Activated CD8-positive, alpha-beta memory T cell treated with anti-CD3 and anti-CD28 coated beads, Interleukin-2, amount 10 ng/mL, durations not matched to agents 7 days and 5 days (primary cell): ENCODE measurements around the gene CD5L. TPM values are rescaled to one million over a fixed set of nuclear protein-coding genes. Genes with fewer than 3 reads are reported as not detected.

ENCODE experiments used
- ATAC-seq: fragments of 150-1000 bp; cut with Tn5 transposase; one replicate; pipeline ENCODE4 v1.10.0; 2021; ENCODE audit warnings: moderate library complexity
- CTCF ChIA-PET: fragments of 350-600 bp; sonication (Branson Sonifier 250); formaldehyde crosslinking; loops from one replicate; lab custom pipeline; 2021; ENCODE audit warnings: antibody characterized with exemption; lab: Charles Lee
- DNase-seq: peaks from one replicate; pipeline ENCODE4 v3.0.0-alpha.2; 2020
- H3K27ac Mint-ChIP-seq: one replicate; pipeline ENCODE4 v1.8.0; 2021; ENCODE audit warnings: mild to moderate bottlenecking, mixed read lengths
- H3K27me3 Mint-ChIP-seq: one replicate; pipeline ENCODE4 v1.8.0; 2021; ENCODE audit warnings: mixed read lengths
- H3K36me3 Mint-ChIP-seq: one replicate; pipeline ENCODE4 v1.8.0; 2021; ENCODE audit warnings: mild to moderate bottlenecking, mixed read lengths
- H3K4me1 Mint-ChIP-seq: one replicate; pipeline ENCODE4 v1.8.0; 2021; ENCODE audit warnings: mixed read lengths
- H3K4me3 Mint-ChIP-seq: one replicate; pipeline ENCODE4 v1.8.0; 2021; ENCODE audit warnings: mild to moderate bottlenecking, moderate library complexity, mixed read lengths
- H3K9me3 Mint-ChIP-seq: one replicate; pipeline ENCODE4 v1.8.0; 2022; ENCODE audit warnings: low read depth, mixed read lengths
- total RNA-seq, 2 experiments: library from RNA; stranded (reverse); gene quantifications; one replicate each; pipeline ENCODE4 v1.2.3, GENCODE V29; 2021

The CD5L gene
- total RNA-seq = not detected

GRCh38 chr1:157841708-157842107 is at the start of gene CD5L:
Gene CD5L (minus strand): TSS chr1:157841808. CDS start chr1:157841701, 107 bp downstream.
- no peaks in the 10 kb centered on the region for H3K9me3 Mint-ChIP-seq
- no peaks in the 10 kb centered on the region for H3K36me3 Mint-ChIP-seq
- no peak within 1 kb of the TSS for H3K27ac Mint-ChIP-seq
- CTCF ChIA-PET = no interaction called here
- H3K27me3 Mint-ChIP-seq = peaks cover 4% of the 10 kb centered on the region
- ATAC-seq (no peak), DNase-seq (no peak)
- H3K4me1 Mint-ChIP-seq = no peaks in the 10 kb centered on the region
- H3K4me3 Mint-ChIP-seq = no peak within 1 kb of the TSS

- H3K4me3 Mint-ChIP-seq = no peak overlapping the region
Observed at GRCh38 chr1:157882580-157882979, 41.0 kb upstream of the CD5L start.

GRCh38 chr1:157880621-157881020 is 39.0 kb upstream of the CD5L start:
- Mint-ChIP-seq H3K4me3 (no peak overlapping the region), H3K27me3 (peaks cover 4% of the 10 kb centered on the region), H3K36me3 (no peaks in the 10 kb centered on the region), H3K27ac (no peak overlapping the region), H3K9me3 (no peaks in the 10 kb centered on the region), H3K4me1 (no peaks in the 10 kb centered on the region)
- ATAC-seq (no peak), DNase-seq (no peak)
- CTCF ChIA-PET = no interaction called here

More at GRCh38 chr1:157882580-157882979, 41.0 kb upstream of the CD5L start:
- no peak overlapping the region for H3K27ac Mint-ChIP-seq
- DNase-seq = no peak
- ATAC-seq = no peak
- H3K27me3 Mint-ChIP-seq = peaks cover 4% of the 10 kb centered on the region
- H3K36me3 Mint-ChIP-seq = no peaks in the 10 kb centered on the region
- CTCF ChIA-PET = no interaction called here
- no peaks in the 10 kb centered on the region for H3K4me1 Mint-ChIP-seq
- no peaks in the 10 kb centered on the region for H3K9me3 Mint-ChIP-seq

GRCh38 chr1:157878059-157878458 is 36.5 kb upstream of the CD5L start:
- no peaks in the 10 kb centered on the region for H3K36me3 Mint-ChIP-seq
- no peak overlapping the region for H3K4me3 Mint-ChIP-seq
- H3K27me3 Mint-ChIP-seq = peaks cover 9% of the 10 kb centered on the region

GRCh38 chr1:157870490-157870889 is 28.9 kb upstream of the CD5L start:
- Mint-ChIP-seq H3K27me3 (peaks cover 17% of the 10 kb centered on the region), H3K36me3 (no peaks in the 10 kb centered on the region), H3K4me3 (no peak overlapping the region), H3K4me1 (no peaks in the 10 kb centered on the region), H3K9me3 (no peaks in the 10 kb centered on the region), H3K27ac (no peak overlapping the region)
- DNase-seq (no peak), ATAC-seq (no peak)
- CTCF ChIA-PET = no interaction called here

More at GRCh38 chr1:157878059-157878458, 36.5 kb upstream of the CD5L start:
- no peak for DNase-seq
- Mint-ChIP-seq H3K4me1 (no peaks in the 10 kb centered on the region), H3K9me3 (no peaks in the 10 kb centered on the region), H3K27ac (no peak overlapping the region)
- no peak for ATAC-seq
- CTCF ChIA-PET = no interaction called here

- H3K4me1 Mint-ChIP-seq = no peaks in the 10 kb centered on the region
- ATAC-seq (no peak), DNase-seq (no peak)
- peaks cover 17% of the 10 kb centered on the region for H3K27me3 Mint-ChIP-seq
- no peak overlapping the region for H3K27ac Mint-ChIP-seq
- H3K9me3 Mint-ChIP-seq = no peaks in the 10 kb centered on the region
- H3K4me3 Mint-ChIP-seq = no peak overlapping the region
- CTCF ChIA-PET = no interaction called here
- no peaks in the 10 kb centered on the region for H3K36me3 Mint-ChIP-seq
Observed at GRCh38 chr1:157868654-157869053, 27.0 kb upstream of the CD5L start.

- ATAC-seq (no peak), DNase-seq (no peak)
- Mint-ChIP-seq H3K27me3 (peaks cover 6% of the 10 kb centered on the region), H3K36me3 (no peaks in the 10 kb centered on the region), H3K9me3 (no peaks in the 10 kb centered on the region), H3K4me1 (no peaks in the 10 kb centered on the region), H3K27ac (no peak overlapping the region), H3K4me3 (no peak overlapping the region)
- CTCF ChIA-PET = no interaction called here
Observed at GRCh38 chr1:157862114-157863070, 20.8 kb upstream of the CD5L start.

- Mint-ChIP-seq H3K27me3 (peaks cover 2% of the 10 kb centered on the region), H3K4me1 (no peaks in the 10 kb centered on the region), H3K4me3 (no peak overlapping the region), H3K36me3 (no peaks in the 10 kb centered on the region), H3K9me3 (no peaks in the 10 kb centered on the region), H3K27ac (no peak overlapping the region)
- CTCF ChIA-PET = no interaction called here
- DNase-seq (no peak), ATAC-seq (no peak)
Observed at GRCh38 chr1:157856538-157856937, 14.9 kb upstream of the CD5L start.

- ATAC-seq = no peak
- Mint-ChIP-seq H3K4me3 (no peak overlapping the region), H3K27me3 (peaks cover 2% of the 10 kb centered on the region), H3K36me3 (no peaks in the 10 kb centered on the region), H3K4me1 (no peaks in the 10 kb centered on the region), H3K27ac (no peak overlapping the region), H3K9me3 (no peaks in the 10 kb centered on the region)
- CTCF ChIA-PET = no interaction called here
- DNase-seq = no peak
Observed at GRCh38 chr1:157852476-157852875, 10.9 kb upstream of the CD5L start.

- Mint-ChIP-seq H3K9me3 (no peaks in the 10 kb centered on the region), H3K4me3 (no peak overlapping the region), H3K4me1 (no peaks in the 10 kb centered on the region), H3K36me3 (no peaks in the 10 kb centered on the region), H3K27ac (no peak overlapping the region), H3K27me3 (peaks cover 3% of the 10 kb centered on the region)
- no peak for DNase-seq
- CTCF ChIA-PET = no interaction called here
- no peak for ATAC-seq
Observed at GRCh38 chr1:157849229-157849875, 7.7 kb upstream of the CD5L start.

- ATAC-seq (no peak), DNase-seq (no peak)
- CTCF ChIA-PET = interaction anchor here (1.0 kb wide), 1 partner anchor 264 kb away, joined by 3 read pairs; no protein-coding TSS in a partner anchor
- Mint-ChIP-seq H3K36me3 (no peaks in the 10 kb centered on the region), H3K4me1 (no peaks in the 10 kb centered on the region), H3K4me3 (no peak overlapping the region), H3K9me3 (no peaks in the 10 kb centered on the region), H3K27ac (no peak overlapping the region), H3K27me3 (peaks cover 4% of the 10 kb centered on the region)
Observed at GRCh38 chr1:157844089-157844830, 2.7 kb upstream of the CD5L start.

GRCh38 chr1:157842939-157843338 is 1.3 kb upstream of the CD5L start:
- H3K4me3 Mint-ChIP-seq = no peak overlapping the region
- no peaks in the 10 kb centered on the region for H3K4me1 Mint-ChIP-seq
- H3K27ac Mint-ChIP-seq = no peak overlapping the region
- CTCF ChIA-PET = no interaction called here
- no peaks in the 10 kb centered on the region for H3K36me3 Mint-ChIP-seq
- ATAC-seq = no peak
- H3K9me3 Mint-ChIP-seq = no peaks in the 10 kb centered on the region
- peaks cover 4% of the 10 kb centered on the region for H3K27me3 Mint-ChIP-seq
- no peak for DNase-seq

- Mint-ChIP-seq H3K36me3 (no peaks in the 10 kb centered on the region), H3K4me1 (no peaks in the 10 kb centered on the region), H3K4me3 (no peak overlapping the region), H3K27ac (no peak overlapping the region), H3K9me3 (no peaks in the 10 kb centered on the region), H3K27me3 (peaks cover 4% of the 10 kb centered on the region)
- ATAC-seq (no peak), DNase-seq (no peak)
- CTCF ChIA-PET = interaction anchor here (0.6 kb wide), 1 partner anchor 13 kb away, joined by 3 read pairs; no protein-coding TSS in a partner anchor
Observed at GRCh38 chr1:157838966-157839365, 2.6 kb downstream of the CD5L start.
